CD8-positive, alpha-beta memory T cell (primary cell): ENCODE results near the gene C2orf72. TPM values are rescaled to one million over a fixed set of nuclear protein-coding genes. Genes with fewer than 3 reads are reported as not detected.

Source experiments
- polyA plus RNA-seq: library from polyadenylated mRNA; unstranded; fragments of 300-500 nt; fragmentation: Illumina TruSeq; gene quantifications from one replicate; pipeline ENCODE4 v1.2.3, GENCODE V29; 2021
- total RNA-seq, 2 experiments: library from RNA; stranded (reverse); gene quantifications; one replicate each; pipeline ENCODE4 v1.2.3, GENCODE V29; 2021

Gene C2orf72
- total and polyA plus RNA-seq, 3 experiments from 2014 or later = 0.18 TPM; not detected in 2

Other genes with a start within 250 kb of the C2orf72 start
- 10 to 100 TPM; 56.1 to 58.6 TPM for gene ITM2C, start 172.6 kb upstream of the C2orf72 start, total RNA-seq
- gene ITM2C, start 172.6 kb upstream of the C2orf72 start, polyA plus RNA-seq = 50.1 TPM
- gene GPR55, start 112.3 kb upstream of the C2orf72 start, total RNA-seq = 10 to 100 TPM; 11.1 to 11.6 TPM
- 3.5 TPM for gene GPR55, start 112.3 kb upstream of the C2orf72 start, polyA plus RNA-seq
- under 1 TPM in 1 of 2 experiments, not detected in 1; 0.24 TPM for gene SPATA3, start 41.4 kb upstream of the C2orf72 start, total RNA-seq
- not detected for gene SPATA3, start 41.4 kb upstream of the C2orf72 start, polyA plus RNA-seq
- gene PSMD1, start 19.3 kb downstream of the C2orf72 start, total RNA-seq = 100 to 1,000 TPM; 164 to 176 TPM
- 60.6 TPM for gene PSMD1, start 19.3 kb downstream of the C2orf72 start, polyA plus RNA-seq
- gene HTR2B, start 87.5 kb downstream of the C2orf72 start, total RNA-seq = not detected
- not detected for gene HTR2B, start 87.5 kb downstream of the C2orf72 start, polyA plus RNA-seq
- 1 to 10 TPM; 5.3 to 6.4 TPM for gene ARMC9, start 161.1 kb downstream of the C2orf72 start, total RNA-seq
- 1.0 TPM for gene ARMC9, start 161.1 kb downstream of the C2orf72 start, polyA plus RNA-seq